ENCODE data around the gene MAPK14.
"Not testable (repeated sequence)": the region's sequence is repeated elsewhere in the genome, so short reads cannot be mapped to it uniquely, and the experiment has no call there.

The MAPK14 gene

DNA sequence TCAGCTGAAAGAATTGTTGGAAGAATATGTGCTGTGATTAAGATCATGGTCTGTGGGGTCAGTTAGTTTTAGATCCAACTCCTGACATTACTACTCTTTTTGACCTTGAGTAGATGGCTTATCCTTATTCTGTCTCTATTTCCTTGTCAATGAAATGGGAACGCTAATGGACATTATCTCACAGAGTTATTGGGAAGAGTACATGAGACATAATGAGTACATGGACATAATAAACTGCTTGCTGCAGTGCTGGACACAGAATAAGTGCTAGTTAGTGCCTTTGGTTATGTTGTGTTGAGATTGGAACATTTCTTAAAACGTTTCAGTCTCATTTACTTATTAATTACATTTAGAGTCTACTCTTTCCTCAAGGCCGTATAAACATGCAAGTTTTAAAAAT lies 42.6 kb downstream of the MAPK14 start:
- no peak for DNase-seq

DNA sequence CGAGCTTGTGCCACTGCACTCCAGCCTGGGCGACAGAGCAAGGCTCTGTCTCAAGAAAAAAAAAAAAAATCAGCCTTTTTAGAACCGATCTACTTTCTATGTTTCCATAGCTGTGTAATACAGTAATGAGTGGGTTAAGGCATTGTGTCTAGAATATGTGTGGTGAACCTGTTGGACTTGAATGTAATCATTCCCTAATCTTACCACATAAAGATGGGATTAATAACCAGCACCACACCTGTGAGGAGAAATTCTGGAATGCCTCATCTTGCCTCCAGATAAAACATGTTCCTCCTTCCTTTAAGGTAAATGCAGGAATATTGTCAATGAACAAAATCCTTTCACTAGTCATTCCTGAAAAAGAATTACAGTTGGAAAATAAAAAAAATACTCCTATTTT lies 43.7 kb downstream of the MAPK14 start:
- DNase-seq: no peak

DNA sequence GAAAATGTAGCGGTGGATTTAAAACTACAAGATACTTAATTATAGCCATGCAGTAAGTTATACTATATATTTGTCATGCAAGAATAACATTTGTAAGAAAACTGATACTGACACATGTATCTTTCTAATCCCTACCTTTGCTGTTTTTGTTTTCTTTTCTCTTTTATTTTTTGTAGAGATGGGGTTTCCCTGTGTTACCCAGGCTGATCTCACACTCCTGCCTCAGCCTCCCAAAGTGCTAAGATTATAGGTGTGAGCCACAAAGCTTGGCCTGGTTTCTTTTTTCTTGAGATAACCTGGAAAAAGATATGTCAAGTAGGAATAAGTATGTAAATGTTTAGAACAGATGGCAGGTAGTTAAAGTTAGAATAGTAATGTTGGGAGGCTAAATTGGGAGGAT lies 44.1 kb downstream of the MAPK14 start:
- no peak for DNase-seq

DNA sequence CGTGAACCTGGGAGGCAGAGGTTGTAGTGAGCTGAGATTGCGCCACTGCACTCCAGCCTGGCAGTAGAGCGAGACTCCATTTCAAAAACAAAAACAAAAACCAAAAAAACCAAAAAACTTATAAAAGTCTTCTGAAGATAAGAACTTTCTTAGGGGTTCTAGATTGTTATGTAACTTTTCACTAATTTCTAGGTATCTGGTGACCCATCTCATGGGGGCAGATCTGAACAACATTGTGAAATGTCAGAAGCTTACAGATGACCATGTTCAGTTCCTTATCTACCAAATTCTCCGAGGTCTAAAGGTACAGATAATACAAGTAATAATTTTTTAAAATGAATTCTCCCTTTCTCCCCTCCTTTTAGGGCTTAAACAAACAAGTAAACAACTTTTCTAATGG lies 45.1 kb downstream of the MAPK14 start:
- no peak for DNase-seq

DNA sequence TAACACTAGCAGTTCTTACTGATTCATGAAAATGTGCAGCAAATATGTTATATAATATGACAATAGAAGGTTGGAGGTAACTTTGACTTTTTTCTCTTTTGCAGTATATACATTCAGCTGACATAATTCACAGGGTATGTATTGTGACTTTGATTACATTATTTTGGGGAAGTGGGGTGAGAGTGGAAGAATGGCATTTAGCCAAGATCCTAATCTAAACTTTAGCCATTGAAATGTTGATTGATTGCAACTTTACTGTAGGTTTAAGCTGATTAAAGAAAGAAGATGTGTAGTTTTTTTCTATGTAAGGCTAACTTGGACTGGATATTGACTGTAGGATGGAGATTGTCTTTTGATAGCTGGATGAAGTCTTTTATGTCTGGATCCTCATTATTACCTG lies 46.0 kb downstream of the MAPK14 start:
- no peak for DNase-seq

DNA sequence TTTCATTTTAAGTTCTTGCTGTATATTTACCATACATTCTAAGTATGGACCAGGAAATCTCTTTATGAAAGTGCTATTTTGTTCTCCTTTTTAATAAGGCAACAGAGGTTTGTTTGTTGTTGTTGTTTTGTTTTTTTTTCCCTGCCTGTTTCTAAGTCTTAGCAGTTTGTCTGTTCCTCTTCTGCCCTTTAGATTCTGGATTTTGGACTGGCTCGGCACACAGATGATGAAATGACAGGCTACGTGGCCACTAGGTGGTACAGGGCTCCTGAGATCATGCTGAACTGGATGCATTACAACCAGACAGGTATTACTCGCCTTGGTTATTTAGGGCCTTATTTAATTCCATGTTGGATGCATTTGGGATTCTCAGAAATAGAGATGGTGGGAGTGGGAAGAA lies 48.0 kb downstream of the MAPK14 start:
- no peak for DNase-seq

DNA sequence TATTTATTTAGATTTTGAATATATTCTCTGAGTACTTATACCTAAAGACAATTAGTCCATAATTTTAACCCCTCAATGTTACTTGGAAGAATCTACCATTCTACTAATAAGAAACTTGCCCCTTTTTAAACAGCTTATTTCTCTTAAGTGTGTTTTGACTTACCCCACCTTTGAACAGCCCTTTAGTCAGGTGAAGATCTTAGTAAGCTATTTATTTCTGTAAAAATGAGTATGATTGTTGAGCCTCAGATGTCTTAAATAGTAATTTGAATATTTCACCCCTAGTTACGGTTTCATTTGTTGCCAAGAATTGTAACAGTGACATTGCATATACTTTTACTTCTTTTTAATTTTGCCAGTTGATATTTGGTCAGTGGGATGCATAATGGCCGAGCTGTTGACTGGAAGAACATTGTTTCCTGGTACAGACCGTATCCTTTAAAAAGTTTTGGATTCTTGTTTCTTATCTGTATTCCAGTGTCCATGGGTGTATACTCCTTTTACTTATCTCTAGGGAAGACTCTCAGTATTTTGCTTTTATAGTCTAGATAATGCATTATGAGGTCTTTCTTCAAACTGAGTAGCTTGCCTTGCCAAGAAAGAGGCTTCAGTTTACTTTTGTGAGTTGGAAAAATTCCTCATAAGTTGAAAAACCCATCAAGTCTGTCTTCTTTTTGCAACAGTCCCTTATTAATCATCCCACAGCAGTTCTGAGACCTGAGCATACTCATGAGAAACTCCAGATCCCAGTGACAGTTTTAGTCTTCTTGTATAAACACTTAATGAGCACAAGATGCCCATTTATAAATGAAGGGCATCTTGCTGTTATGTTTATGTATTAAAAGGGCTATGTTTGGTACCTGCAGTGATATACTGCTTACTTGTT lies 48.8 kb downstream of the MAPK14 start:
- DNase-seq: no peak

DNA sequence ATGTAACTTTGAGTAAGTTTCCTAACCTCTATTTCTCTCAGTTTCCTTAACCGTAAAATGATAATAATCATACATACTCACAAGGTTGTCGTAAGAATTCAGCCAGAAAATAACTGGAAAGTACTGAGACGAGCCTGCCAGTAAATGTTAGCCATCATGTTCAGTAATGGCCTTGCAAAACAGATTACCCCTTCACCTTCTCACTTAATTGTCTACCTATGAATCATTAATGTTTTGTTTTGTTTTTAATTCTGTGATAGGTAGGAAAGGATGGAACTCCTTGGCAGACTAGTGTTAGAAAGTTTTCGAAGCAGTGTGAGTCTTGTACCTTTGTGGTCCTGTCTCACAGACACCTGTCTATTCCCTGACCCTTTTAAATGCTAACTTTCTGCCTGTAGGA lies 50.6 kb downstream of the MAPK14 start:
- no peak for DNase-seq

DNA sequence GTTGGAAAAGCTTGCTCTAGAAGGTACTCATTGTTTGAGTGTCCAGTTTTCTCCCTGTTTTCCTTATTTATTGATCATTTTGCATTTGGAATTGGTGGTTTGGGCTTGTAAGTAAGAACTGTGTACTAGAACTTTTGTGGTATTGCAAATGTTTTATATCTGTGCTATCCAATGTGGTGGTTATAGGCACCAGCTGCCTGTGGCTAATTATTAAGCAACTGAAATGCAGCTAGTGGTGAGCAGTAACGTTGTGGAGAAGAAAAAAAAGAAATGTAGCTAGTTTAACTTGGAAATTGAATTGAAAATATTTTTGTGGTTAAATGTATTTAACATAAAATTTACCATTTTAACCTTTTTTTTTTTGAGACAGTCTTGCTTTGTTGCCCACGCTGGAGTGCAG lies 52.0 kb downstream of the MAPK14 start:
- DNase-seq: no peak

DNA sequence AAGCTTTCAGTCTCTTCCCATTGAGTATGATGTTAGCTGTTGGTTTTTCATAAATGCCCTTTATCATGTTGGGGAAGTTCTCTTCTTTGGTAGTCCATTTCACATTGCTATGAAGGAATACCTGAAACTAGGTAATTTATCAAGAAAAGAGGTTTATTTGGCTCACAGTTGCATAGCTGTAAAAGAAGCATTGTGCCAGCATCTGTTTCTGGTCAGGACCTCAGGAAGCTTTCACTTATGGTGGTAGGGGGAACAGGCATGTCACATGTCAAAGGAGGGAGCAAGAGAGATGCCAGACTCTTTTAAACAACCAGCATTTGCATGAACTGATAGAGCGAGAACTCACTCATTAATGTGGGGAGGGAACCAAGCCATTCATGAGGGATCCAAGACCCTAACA lies 54.7 kb downstream of the MAPK14 start:
- no peak for DNase-seq

DNA sequence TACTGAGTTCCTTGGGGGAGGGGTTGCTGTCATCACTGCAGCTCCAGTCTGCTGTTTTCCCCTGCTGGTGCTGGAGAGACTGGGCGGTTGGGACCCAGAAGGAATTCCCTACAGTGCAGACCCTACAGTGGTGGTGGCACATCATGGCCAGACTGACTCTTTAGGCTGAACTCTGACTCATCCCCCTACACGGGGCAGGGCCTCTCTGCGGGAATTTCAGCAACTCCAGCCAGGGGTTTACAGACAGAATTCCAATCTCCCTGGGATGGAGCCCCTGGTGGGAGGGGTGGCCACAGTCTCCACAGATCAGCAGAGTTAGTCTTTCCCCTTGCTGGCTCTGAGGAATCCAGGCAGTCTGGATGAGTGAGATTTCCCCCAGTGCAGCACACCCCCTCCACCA lies 55.8 kb downstream of the MAPK14 start:
- no peak for DNase-seq

DNA sequence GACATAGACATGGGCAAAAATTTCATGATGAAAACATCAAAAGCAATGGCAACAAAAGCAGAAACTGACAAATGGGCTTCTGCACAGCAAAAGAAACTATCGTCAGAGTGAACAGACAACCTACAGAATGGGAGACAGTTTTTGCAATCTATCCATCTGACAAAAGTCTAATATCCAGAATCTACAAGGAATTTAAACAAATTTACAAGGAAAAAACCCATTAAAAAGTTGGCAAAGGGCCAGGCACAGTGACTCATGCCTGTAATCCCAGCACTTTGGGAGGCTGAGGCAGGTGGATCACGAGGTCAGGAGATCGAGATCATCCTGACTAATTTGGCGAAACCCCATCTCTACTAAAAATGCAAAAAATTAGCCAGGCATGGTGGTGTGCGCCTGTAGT lies 60.6 kb downstream of the MAPK14 start:
- not testable (repeated sequence) for DNase-seq

DNA sequence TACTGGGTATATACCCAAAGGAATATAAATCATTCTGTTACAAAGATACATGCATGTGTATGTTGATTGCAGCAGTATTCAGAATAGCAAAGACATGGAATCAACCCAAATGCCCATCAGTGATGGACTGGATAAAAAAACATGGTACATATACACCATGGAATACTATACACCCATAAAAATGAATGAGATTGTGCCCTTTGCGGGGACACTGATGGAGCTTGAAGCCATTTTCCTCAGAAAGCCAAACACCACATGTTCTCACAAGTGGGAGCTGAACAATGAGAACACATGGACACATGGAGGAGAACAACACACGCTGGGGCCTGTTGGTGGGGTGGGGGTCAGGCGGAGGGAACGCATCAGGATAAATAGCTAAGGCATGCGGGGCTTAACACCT lies 61.4 kb downstream of the MAPK14 start:
- no peak for DNase-seq

DNA sequence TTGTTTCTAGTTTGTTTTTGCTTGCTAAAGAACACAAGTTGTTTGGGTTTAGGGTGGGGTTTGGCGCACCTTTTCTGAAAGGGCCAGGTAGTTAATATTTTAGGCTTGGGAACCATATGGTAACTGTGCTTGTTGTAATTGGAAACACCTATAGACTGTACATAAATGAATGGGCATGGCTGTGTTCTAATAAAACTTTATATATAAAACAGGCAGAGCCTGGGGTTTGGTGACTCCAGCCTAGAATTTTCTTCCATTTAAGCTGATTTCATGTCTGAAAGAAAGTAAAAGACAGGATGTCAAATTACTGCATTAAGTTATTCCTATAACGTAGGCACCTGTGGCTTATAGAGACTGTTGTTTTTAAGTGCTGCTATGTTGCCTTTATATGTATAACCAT lies 66.6 kb downstream of the MAPK14 start:
- no peak for DNase-seq

DNA sequence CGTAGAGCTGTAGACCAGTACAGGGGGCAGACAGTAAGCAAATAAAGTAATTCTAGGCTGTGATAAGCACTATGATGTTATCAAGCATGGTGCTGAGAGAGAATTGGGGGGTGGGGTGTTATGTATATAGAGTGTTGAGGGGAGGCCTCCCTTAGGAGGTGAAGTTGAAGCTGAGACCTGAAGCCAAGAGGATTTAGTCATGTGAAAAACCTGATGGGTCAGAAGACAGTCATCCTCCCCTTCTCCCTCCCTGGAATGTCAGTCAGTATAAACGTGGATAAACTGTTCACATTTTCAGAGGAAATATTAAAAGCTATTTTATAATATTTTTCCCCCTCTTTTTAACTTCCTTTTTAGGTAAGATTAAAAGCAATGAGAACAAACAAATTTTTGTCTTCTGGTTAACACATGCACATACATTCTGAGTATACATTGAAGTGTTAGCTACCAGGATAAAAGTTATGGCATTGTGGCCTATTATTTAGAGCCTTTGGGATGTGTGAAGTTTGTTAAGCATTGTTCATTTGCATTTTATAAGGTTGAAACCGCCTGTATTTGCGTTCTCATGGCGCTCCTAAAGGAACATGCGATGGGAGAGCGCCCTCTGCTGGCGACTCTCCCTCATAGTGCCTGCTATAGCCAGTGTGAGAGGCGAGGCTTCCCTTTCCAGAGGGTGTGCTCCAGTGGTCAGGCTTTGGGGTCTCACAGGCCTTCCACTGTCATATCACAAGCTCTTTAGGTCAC lies 67.3 kb downstream of the MAPK14 start:
- DNase-seq: peak; percentile 84

DNA sequence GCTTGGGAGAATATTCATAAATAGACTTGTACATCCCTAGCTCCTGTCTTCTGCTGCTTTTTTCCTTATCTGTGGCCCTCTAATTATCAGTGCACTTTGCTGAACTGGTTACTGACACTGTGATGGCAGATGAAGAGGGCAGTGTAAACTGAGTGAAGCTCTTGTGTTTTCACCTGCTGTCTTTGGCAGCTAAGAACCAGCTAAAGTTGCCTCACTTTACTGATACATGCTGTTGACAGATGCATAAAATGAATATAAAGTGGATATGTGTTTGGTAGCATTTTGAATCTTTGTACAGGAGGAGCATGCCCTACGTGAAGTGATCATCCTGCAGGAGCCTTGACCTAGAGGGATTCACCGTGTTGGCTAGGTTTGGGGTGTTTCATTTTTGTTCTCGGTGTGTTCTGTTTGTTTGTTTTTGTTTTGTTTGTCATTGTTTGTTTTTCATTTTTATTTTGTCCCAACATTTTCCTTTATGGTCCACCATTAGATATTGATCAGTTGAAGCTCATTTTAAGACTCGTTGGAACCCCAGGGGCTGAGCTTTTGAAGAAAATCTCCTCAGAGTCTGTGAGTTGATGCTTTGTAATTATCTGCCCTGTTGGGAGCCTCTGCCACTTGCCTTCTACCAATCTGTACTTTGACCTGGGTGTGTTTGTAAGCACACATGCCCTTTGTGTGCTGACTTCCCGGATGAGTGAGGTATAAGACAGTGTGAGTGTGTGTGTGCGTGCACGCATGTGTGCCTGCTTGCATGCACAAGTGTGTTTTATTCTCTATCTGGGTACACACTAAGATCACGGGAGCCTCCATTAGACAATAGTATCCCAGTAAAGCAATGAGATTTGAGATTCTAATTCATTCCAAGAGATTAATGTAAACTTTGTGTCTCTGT lies 68.1 kb downstream of the MAPK14 start:
- no peak for DNase-seq

DNA sequence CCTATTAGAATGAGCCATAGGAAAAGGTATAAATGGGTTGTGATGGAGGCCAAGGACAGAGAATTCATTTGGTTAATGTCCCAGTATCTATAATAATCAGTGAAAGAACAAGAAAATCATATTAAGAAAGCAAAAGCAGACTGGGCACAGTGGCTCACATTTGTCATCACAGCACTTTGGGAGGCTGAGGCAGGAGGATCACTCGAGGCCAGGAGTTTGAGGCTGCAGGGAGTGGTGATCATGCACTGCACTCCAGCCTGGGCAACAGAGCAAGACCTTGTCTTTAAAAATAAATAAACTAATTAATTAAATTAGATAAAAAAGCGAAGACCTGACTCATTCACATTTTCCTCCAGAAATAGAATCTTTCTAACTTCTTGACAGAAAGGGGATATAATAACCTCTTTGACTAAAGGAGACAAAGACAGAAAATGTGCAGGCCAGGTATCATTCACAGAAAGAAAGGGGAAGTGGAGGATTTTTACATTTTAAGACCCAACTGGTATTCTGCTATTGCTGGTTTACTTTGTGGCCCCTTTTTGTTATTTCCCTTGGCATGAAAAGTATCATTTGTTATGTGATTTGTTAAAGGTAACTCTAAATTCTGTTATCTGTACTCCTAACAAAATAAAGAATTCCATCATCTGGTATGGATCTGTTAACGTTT lies 70.8 kb downstream of the MAPK14 start:
- no peak for DNase-seq

DNA sequence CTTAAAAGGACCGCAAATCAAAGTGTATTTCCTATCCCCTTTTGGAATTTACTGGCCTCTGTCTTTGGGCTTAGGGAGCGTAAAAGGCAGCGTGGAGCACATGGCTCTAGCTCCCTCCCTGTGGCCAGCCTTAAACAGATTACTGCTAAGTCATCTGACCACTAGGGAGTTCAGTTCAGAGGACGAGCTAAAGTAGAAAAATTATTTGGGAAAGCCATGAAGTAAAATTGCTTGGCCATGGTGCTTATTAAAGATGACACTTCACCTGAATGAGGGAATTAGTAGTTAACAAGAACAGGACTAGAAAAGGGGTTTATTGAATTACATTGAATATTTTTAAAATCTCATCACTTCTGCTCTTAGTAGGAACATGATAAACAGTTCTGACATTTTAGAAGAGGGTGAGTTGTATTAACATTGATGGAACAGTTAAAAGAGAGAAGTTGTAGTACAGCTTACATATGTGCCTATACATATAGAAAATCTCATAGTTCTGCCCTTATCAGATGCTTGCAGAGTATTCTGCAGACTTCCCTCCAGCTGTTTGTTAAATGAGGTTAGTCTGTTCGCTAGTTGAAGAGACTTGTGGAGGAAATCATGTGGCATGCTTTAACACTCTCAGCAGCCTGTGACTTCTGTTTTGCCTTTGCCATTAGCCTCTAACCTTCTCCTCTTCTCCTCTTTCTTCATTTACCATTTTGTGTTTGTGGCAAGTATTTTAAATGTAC lies 71.5 kb downstream of the MAPK14 start:
- no peak for DNase-seq

DNA sequence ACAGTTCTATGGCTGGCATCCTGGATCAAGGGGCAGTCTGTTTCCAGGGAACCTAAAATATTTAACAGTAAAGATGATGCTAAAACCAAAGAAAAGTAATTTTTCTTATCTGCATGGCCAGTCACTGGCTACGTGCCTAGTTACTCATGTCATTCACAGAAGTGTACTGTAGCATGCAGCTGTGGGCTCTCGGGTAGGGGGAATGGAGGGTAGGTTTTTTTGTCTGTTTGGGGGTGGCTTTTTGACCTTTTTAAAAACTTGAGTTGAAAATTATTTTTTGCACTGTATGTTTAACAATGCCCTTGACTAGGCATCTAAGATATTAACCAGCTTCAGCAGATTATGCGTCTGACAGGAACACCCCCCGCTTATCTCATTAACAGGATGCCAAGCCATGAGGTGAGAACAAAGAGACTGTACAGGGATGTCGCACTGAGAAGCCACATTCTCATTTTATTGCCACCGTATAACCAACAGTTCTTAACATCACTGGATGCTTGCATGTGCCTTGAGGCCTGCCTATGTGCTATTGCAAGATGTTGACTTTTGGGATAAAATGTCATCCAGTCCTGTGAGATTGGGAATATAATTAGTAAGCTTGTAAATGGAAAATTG lies 72.4 kb downstream of the MAPK14 start:
- DNase-seq: no peak

DNA sequence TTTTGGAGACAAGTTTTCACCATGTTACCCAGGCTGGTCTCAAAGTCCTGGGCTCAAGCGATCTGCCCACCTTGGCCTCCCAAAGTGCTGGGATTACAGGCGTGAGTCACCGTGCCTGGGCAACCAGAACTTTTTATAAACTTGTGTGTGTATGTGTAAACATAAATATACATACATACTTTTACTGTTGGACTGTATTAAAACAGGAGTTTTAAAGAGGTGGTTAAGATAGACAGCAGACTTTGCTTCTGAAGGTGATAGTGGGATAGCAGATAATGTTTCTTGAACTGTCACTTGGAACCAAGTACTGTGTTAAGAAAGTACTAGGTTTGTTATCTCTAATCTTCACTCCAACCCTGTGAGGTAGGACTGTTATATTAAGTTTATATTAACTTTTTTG lies 74.1 kb downstream of the MAPK14 start:
- no peak for DNase-seq

DNA sequence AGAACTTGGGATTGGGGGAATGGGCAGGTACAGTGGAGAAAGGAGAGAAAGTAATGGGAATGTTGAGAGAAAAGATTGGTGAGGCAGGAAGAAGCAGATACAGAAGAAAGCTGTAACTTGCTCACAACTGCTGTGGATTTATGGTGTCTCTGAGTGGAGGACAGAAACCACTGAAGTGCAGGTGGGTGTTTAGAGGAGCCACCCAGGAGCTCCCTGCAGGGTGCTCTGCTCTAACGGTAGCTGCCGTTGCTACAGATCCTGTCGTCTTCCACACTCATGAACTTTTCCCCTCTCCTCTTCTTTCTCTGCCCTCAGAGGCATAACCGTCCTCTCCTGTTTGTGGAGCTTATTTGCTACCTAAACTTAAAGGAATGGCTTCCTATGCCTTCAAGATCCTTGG lies 75.2 kb downstream of the MAPK14 start:
- no peak for DNase-seq

DNA sequence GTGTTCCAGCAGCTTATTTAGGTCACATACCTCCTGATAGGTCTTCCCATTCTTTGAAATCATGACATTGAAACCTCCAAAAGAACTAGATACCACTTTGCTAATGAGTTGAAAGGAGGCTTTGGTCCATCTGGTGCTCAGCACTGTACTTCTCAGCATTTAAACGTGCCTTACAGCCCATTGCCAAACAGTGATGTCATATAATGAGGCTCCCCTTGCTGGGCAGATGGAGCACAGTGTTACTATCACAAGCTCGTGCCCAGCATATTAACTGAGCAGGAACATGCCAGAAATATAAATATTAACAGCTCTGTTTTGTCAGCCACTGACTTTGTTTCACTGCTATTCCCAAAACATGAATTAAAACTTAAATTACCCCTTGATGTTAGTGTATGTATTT lies 77.2 kb downstream of the MAPK14 start:
- no peak for DNase-seq
